SKM-1 treated with dmso at 0.1 percent for 144 hours (cell line): Measurements from ENCODE around the gene IL17RD.
"Not testable (repeated sequence)": the region's sequence is repeated elsewhere in the genome, so short reads cannot be mapped to it uniquely, and the experiment has no call there.

ENCODE experiments used
- DNase-seq: peaks from one replicate; lab custom pipeline; 2025; ENCODE audit not compliant: unreplicated experiment; lab: John Stamatoyannopoulos, UW

Gene IL17RD

GRCh38 chr3:57093971-57094535, 71.1 kb downstream of the IL17RD start:
- no peak for DNase-seq

GRCh38 chr3:57093489-57093888, 71.7 kb downstream of the IL17RD start:
- DNase-seq = no peak

GRCh38 chr3:57091521-57092273, 73.5 kb downstream of the IL17RD start:
- no peak for DNase-seq

DNA sequence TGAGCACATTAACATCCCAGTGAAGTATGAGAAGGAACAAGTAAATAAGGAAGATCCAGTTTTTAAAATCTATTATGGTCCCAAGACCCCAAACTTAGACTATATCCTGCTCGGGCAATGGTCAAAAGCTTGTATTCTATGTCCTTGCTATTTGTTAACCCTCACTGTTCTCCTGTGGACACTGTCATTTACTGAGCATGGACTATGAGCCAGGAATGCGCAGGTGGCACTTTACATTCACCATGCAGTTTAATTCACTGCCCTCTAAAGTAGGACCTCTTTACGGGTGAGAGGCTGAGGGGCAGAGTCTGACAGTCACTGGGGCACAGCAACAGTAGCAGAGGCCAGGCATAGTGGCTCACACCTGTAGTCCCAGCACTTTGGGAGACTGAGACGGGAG, 76.1 kb downstream of the IL17RD start:
- DNase-seq = no peak

DNA sequence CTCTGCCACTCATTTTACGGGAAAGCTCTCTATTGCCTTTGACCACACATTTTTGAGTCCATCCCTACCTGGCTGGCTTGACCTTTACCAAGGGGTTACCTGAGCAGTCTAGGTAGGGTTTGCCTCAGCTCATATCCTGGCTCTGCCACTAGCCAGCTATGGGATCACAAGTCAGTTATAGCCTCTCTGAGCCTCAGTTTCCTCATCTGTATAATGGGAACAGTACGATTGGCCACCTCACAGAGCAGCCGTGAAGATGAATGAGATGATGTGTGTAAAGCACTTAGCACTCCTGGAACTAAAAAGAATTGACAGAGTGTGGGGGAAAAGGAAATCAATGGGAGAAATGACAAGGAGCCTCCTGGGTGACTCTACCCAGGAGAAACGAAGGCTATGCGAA, 76.7 kb downstream of the IL17RD start:
- no peak for DNase-seq

DNA sequence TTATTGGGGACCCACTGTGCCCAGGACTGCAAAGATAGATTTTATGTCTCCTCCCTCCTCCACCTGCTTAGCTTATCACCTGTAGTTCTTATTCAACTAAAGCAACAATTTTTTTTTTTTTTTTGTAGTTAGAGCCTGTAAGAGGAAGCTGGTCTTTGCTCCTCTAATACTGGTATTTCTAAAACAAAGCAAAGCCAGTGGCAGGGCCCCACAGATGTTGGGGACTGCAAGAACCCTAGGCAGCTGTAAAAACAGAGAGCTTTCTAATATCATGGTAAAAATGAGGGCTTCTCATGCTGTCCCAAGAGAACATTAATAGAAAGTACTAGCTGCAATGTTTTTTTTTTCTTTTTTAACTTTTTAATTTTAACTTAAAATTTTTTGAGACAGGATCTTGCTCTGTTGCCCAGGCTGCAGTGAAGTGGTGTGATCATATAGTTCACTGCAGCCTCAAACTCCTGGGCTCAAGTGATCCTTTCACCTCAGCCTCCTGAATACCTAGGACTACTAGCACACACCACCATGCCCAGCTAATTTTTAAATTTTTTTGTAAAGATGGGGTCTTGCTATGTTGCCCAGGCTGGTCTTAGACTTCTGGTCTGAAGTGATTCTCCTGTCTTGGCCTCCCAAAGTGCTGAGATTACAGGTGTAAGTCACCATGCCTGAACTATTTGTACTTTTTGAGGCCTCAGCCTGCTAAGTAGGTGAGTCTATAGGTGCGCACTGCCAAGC, 77.6 kb downstream of the IL17RD start:
- DNase-seq = no peak

GRCh38 chr3:57086201-57086600, 79.0 kb downstream of the IL17RD start:
- no peak for DNase-seq

DNA sequence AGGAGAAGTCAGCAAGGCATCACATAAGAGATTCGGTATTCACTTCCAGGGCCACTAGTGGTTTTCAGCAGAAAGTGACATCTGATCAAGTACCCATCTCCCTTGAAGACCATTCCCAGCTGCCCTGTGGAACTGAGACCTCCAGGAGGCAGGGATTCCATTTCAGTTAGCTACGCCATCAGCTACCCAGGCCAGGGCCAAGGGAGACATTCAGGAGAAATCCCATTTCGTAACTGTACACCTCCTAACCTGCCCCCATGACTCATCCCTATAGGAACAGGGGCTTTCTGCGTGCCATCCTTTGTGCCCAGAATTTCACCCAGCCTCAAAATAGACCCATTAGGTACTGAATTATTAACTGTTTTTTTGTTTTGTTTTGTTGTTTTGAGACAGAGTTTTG, 79.9 kb downstream of the IL17RD start:
- no peak for DNase-seq

DNA sequence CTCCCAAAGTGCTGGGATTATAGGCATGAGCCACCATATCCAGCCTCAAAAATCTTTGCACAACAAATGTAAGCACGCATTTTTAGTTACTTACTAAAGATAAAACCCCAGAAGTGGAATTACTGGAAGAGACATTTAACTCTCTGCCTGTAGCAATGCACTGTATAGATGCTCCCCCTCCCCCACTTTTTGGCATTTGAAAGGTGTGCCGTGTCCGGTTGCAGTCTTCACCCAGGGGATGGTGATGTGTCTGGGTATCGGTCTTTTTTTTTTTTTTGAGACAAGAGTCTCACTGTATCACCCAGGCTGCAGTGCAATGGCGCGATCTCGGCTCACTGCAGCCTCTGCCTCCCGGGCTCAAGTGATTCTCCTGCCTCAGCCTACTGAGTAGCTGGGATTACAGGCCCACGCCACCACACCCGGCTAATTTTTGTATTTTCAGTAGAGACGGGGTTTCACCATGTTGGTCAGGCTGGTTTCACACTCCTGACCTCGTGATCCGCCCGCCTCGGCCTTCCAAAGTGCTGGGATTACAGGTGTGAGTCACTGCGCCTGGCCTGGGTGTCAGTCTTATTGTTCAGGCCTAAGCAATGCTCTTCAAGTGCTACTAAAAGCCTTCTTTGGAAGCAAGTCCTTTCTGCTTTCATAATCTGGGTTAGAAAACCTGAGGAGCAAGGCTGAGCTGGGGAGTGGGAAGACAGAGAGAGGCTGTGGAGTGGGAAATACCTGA, 81.7 kb downstream of the IL17RD start:
- not testable (repeated sequence) for DNase-seq

DNA sequence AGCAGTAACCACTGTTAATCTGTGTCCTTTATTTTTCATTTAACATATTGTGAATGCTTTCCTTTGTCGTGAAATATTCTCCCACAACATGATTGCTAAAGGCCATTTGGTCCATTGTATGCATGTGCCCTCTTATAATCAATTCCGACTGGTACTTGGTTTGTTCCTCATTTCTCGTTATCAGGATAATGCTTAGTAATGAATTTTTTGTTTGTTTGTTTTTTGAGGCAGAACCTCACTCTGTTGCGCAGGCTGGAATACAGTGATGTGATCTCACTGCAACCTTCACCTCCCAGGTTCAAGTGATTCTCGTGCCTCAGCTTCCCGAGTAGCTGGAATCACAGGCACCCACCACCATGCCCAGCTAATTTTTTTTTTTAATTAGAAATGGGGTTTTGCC, 82.7 kb downstream of the IL17RD start:
- DNase-seq = no peak

- no peak for DNase-seq
These were observed 84.0 kb downstream of the IL17RD start for GRCh38 chr3:57081173-57081572.

GRCh38 chr3:57080171-57080570, 85.0 kb downstream of the IL17RD start:
- DNase-seq = no peak

DNA sequence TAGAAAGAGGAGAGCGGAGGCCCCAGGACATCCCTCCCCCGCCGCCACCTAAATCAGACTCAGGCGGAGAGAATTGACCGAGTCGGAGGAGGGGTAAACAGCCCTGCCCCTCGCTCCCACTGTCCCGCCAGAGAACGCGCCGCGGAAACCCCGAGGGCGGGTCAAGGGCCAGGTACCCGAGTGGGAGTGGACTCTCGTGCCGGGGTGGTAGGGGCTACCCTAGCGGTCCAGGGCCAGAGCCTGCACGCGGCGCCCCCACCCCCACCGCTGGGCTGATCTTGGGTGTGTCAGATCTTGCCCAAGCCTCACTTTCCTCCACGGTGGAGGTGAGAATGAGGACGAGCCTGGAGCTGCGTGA, 85.7 kb downstream of the IL17RD start:
- DNase-seq = no peak

DNA sequence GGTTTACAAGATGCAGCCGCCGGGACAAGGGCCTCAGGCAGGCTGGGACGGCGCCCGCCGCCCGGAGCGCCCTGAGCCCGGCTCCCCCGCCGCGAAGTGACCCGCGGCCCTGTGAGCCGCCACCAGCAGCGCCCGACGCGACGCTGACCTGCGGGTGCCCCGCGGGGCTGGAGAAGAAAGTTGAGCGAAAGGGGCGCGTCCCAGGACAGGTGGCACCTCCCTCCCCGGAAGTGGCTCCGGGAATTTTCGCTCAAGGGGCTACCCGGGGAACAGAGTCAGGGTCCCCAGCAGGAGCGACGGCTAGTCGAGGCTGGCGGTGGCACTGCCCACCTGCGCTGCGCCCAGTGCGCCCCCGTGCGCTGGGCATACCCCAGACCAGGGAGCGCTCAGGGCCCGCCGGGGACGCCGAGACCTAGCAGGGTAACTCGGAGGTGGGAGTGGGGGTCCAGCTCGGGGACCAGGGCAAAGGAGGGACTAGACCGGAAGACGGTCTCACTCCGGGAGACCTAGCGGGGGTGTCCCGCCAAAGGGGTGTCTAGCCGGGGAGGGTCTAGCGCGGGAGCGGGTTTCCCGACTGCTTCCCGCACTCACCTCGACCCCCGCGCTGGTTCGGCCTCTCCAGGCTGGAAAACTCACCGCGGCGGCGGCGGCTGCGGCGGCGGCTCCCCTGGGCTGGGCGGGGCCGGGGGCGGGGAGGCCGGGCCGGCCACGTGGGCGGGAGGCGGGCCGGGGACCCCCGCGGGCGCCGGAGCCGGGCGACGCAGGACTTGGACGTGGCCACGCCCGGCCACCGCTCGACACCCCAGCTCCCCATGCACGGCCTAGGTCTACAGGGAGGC, 86.3 kb downstream of the IL17RD start:
- DNase-seq = no peak

DNA sequence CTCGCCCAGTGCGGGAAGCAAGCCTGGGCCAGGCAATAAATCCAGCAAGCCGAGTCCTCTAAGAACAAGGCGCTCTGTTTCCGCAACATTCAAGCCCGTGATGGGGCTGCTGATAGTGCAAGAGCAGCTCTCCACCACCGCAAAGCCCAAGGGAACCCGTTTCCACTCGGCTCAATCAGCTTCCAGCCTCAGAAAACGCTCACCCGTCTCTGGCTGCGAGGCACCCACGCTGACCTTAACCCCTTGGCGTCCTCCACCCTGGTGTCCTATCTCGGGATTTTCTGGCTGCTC, 86.9 kb downstream of the IL17RD start:
- DNase-seq = peak; percentile 21

DNA sequence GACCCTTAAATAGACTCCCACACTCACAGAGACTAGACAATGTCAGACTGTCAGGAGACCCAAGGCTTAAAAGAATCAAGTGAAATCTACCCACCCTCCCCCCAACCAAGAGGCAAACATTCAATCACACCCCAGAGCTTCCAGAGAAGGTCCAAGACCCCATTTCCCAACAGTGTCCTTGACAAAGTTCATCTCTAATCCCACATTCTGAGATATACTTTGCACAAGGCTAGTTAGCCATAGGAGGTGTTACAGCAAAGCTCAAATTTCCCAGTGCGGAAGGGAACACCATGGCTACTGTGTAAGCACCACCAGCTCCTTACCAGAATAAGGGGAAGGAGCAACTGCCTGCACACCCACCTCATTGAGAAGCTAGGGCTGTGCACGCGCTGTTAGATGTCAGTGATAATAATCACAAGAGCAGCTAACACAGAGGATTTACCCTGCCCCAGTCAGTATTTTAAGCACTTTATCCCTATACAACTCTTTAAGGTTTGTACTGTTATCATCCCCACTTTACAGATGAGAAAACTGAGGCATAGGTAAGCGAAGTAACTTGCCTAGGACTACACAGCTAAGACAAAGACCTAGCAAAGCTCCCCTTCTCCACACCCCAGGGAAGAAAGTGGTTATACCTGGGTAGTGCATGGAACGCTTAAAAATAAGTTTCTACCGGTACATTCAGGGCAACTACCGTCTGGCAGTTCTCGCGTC, 87.4 kb downstream of the IL17RD start:
- DNase-seq = no peak

DNA sequence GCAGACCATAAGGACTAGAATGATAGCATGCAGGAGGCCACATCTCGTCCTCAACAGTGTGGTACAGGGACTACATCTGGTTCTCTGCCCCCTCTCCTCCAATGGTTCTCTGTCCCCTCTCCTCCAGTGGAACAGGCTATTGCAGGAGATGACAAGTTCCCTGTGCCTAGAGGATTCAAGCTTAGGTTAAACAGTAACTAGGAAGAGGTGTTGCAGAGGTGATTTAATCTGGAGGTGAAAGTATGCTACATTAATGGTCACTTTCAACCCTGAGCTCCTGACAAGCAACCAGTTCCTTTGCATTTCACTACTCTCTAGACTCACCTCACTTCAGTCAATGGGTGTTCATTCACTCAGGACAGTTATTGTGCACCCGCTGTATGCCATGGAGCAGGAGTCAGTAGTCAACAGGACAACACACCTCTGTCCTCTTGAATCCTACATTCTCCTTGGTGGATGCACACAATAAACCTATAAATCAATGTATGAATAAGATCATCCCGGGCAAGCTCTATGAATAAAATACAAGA, 88.7 kb downstream of the IL17RD start:
- DNase-seq = no peak

- no peak for DNase-seq
These were observed 91.0 kb downstream of the IL17RD start for GRCh38 chr3:57074135-57074534.

- DNase-seq = no peak
These were observed 91.5 kb downstream of the IL17RD start for GRCh38 chr3:57073628-57074027.

DNA sequence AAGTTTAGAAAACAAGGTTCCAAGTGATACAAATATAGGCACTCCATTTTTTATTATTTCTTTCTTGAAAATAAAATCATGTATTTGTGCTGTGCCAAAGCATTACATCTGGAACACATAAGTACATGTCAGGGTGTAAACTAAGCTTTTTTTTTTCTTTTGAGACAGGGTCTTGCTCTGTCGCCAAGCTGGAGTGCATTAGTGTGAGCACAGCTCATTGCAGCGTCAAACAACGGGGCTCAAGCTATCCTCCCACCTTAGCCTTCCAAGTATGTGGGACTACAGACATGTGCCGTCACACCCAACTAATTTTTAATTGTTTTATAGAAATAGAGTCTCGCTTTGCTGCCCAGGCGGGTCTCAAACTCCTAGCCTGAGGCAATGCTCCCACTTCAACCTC, 95.7 kb downstream of the IL17RD start:
- no peak for DNase-seq
